ENCODE measurements around the gene KCTD13. TPM values are rescaled to one million over a fixed set of nuclear protein-coding genes. Genes with fewer than 3 reads are reported as not detected.
"Not testable (repeated sequence)": the region's sequence is repeated elsewhere in the genome, so short reads cannot be mapped to it uniquely, and the experiment has no call there.

Gene KCTD13
- total RNA-seq, 1 experiment from 2014 or later, result 18.3 TPM

DNA sequence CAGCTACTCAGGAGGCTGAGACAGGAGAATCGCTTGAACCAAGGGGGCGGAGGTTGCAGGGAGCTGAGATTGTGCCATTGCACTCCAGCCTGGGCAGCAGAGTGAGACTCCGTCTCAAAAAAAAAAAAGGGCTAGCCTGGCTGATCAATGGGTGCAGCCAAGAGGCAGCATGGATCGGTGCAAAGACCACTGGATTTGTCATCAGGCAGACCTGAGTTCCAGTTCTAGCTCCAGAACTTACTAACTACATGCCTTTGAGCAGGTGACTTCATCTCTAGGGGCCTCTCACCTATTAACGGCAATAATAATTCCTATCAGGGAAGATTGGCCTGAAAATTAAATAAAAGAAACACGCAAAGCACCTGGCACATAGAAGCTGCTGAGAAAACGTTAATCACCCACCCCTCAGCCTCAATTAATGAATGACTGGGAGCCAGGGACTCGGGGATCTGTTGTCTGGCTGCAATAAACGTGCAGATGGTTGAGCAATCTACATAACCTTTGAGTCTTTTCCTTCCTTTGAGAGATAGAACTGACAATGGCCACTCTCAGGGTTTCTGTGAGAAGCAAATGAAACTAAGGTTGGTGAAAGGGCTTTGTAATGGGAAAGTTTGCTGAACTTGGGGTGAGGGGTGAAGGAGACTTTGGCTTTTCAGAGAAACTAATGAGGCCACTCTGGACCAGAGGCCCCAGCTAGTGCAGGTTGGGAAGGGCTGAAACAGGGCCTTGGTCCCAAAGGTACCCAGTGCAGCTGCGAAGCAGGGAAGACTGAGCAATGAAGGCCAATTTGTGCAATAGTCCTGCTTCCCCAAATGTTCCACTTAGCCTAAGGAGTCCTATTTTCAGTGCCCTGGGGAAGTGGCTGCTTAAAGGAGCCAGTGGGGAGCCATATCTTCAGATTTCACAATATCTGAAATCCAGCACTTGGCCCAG lies 34.2 kb downstream of the KCTD13 start:
- no peaks in the 10 kb centered on the region for H3K4me1 ChIP-seq (ENCODE audit: insufficient read depth, low read length)
- H2AFZ ChIP-seq (ENCODE audit: low read length), result no peak overlapping the region
- Mint-ChIP-seq H3K27me3 (ENCODE audit: low read depth) (no peaks in the 10 kb centered on the region), H3K4me1 (peaks cover 3 to 4% of the 10 kb centered on the region in 2 experiments; a peak in 3 of 4 replicates), H3K27ac (peak overlapping the region in 1 of 3 experiments; percentile 69; a peak in 2 of 7 replicates), H3K4me3 (no peak overlapping the region), H3K36me3 (ENCODE audit: insufficient read depth in 1 of 3, low read depth in 3 of 3) (peaks cover 7 to 34% (median 27%) of the 10 kb centered on the region in 3 experiments; a peak in 6 of 7 replicates), H3K9me3 (no peaks in the 10 kb centered on the region; a peak in 1 of 5 replicates)
- H3K27me3 ChIP-seq (ENCODE audit: insufficient read depth, low read length), result no peaks in the 10 kb centered on the region
- no peak overlapping the region for H4K5ac ChIP-seq (ENCODE audit: insufficient read length, low read depth, low read length)
- no peak overlapping the region for H3K27ac ChIP-seq (ENCODE audit: insufficient read length, low read depth, low read length)
- no peak overlapping the region for H3K4me2 ChIP-seq (ENCODE audit: insufficient read depth, insufficient read length, low read length)
- no peak overlapping the region for H3K56ac ChIP-seq (ENCODE audit: insufficient read length, low read depth, low read length)
- H2BK12ac ChIP-seq (ENCODE audit: insufficient read length, low read depth, low read length), result no peak overlapping the region
- H3K4ac ChIP-seq (ENCODE audit: low read depth, low read length), result no peak overlapping the region
- no peaks in the 10 kb centered on the region for H3K9me3 ChIP-seq (ENCODE audit: control insufficient read depth, low read depth, low read length)
- no peaks in the 10 kb centered on the region for H3K79me1 ChIP-seq (ENCODE audit: insufficient read depth, low read depth, low read length, poor library complexity, severe bottlenecking)
- TF ChIP-seq, protein P1, sequence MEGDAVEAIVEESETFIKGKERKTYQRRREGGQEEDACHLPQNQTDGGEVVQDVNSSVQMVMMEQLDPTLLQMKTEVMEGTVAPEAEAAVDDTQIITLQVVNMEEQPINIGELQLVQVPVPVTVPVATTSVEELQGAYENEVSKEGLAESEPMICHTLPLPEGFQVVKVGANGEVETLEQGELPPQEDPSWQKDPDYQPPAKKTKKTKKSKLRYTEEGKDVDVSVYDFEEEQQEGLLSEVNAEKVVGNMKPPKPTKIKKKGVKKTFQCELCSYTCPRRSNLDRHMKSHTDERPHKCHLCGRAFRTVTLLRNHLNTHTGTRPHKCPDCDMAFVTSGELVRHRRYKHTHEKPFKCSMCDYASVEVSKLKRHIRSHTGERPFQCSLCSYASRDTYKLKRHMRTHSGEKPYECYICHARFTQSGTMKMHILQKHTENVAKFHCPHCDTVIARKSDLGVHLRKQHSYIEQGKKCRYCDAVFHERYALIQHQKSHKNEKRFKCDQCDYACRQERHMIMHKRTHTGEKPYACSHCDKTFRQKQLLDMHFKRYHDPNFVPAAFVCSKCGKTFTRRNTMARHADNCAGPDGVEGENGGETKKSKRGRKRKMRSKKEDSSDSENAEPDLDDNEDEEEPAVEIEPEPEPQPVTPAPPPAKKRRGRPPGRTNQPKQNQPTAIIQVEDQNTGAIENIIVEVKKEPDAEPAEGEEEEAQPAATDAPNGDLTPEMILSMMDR (conservative IDR thresholded peaks at IDR 0.05), result no peak
- H2BK15ac ChIP-seq (ENCODE audit: low read depth, low read length), result no peak overlapping the region
- WGBS (ENCODE audit: extremely low coverage, insufficient read length, low lambda C conversion rate), result no CpG with 5 or more reads among the region's 10 CpGs
- H3T11ph ChIP-seq (ENCODE audit: low read length), result no peak overlapping the region
- no peak overlapping the region for H3K9ac ChIP-seq (ENCODE audit: extremely low read depth, insufficient read length, low read length)
- H4K20me1 ChIP-seq (ENCODE audit: control insufficient read depth, insufficient read depth, insufficient read length), result no peaks in the 10 kb centered on the region
- H3K18ac ChIP-seq (ENCODE audit: insufficient read length, low read depth, low read length), result no peak overlapping the region
- H2BK120ac ChIP-seq (ENCODE audit: low read depth, low read length, poor library complexity, severe bottlenecking), result no peak overlapping the region
- H2BK5ac ChIP-seq (ENCODE audit: insufficient read length, low read length), result no peak overlapping the region
- no peak overlapping the region; the same call in 1 of the 2 replicates for H3K14ac ChIP-seq (ENCODE audit: insufficient read depth, low read length)
- no peak for DNase-seq
- H2AK5ac ChIP-seq (ENCODE audit: insufficient read length, low read length), result no peak overlapping the region
- H3K23ac ChIP-seq (ENCODE audit: insufficient read length, low read depth, low read length), result no peak overlapping the region
- no peak overlapping the region for H2BK20ac ChIP-seq (ENCODE audit: low read depth, low read length, poor library complexity, severe bottlenecking)
- no peaks in the 10 kb centered on the region for H3K79me2 ChIP-seq (ENCODE audit: insufficient read depth, low read length)
- no peak overlapping the region for H4K91ac ChIP-seq (ENCODE audit: insufficient read length, low read depth, low read length)
- H3K23me2 ChIP-seq (ENCODE audit: insufficient read length, low read depth, low read length, poor library complexity, severe bottlenecking), result no peaks in the 10 kb centered on the region
- H4K8ac ChIP-seq (replicated peaks; ENCODE audit: insufficient read length, low read depth, low read length), result no peak overlapping the region

DNA sequence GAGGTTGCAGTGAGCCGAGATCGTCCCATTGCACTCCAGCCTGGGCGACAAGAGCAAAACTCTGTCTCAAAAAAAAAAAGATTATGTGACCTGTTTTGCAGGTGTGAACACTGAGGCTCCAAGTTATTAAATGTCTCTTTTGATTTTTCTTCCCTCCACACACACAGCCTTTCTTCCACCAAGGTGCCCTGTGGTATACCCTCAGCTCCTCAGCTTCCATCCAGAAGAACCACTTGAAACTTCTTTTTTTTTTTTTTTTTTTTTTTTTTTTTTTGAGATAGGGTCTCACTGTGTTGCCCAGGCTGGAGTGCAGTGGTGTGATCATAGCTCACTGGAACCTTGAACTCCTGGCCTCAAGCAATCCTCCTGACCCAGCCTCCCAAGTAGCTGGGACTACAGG lies 36.7 kb downstream of the KCTD13 start:
- H3K23ac ChIP-seq (ENCODE audit: insufficient read length, low read depth, low read length); H3K79me2 ChIP-seq (ENCODE audit: insufficient read depth, low read length); H3K27me3 Mint-ChIP-seq (ENCODE audit: low read depth); H3K4ac ChIP-seq (ENCODE audit: low read depth, low read length); H2BK15ac ChIP-seq (ENCODE audit: low read depth, low read length); H3K14ac ChIP-seq (ENCODE audit: insufficient read depth, low read length); H3K79me1 ChIP-seq (ENCODE audit: insufficient read depth, low read depth, low read length, poor library complexity, severe bottlenecking); H3K4me1 ChIP-seq (ENCODE audit: insufficient read depth, low read length); H4K8ac ChIP-seq (replicated peaks; ENCODE audit: insufficient read length, low read depth, low read length); H3K4me1 Mint-ChIP-seq; H3K9ac ChIP-seq (ENCODE audit: extremely low read depth, insufficient read length, low read length); H4K91ac ChIP-seq (ENCODE audit: insufficient read length, low read depth, low read length); H3K4me3 Mint-ChIP-seq; H3K23me2 ChIP-seq (ENCODE audit: insufficient read length, low read depth, low read length, poor library complexity, severe bottlenecking); H3K27me3 ChIP-seq (ENCODE audit: insufficient read depth, low read length); H3K27ac ChIP-seq (ENCODE audit: insufficient read length, low read depth, low read length); DNase-seq; H2BK12ac ChIP-seq (ENCODE audit: insufficient read length, low read depth, low read length); H2BK5ac ChIP-seq (ENCODE audit: insufficient read length, low read length); H3K18ac ChIP-seq (ENCODE audit: insufficient read length, low read depth, low read length); H3T11ph ChIP-seq (ENCODE audit: low read length); H3K4me2 ChIP-seq (ENCODE audit: insufficient read depth, insufficient read length, low read length); H2AFZ ChIP-seq (ENCODE audit: low read length); H4K20me1 ChIP-seq (ENCODE audit: control insufficient read depth, insufficient read depth, insufficient read length); H2AK5ac ChIP-seq (ENCODE audit: insufficient read length, low read length); H3K27ac Mint-ChIP-seq; H3K56ac ChIP-seq (ENCODE audit: insufficient read length, low read depth, low read length); H3K9me3 ChIP-seq (ENCODE audit: control insufficient read depth, low read depth, low read length); H2BK120ac ChIP-seq (ENCODE audit: low read depth, low read length, poor library complexity, severe bottlenecking); H4K5ac ChIP-seq (ENCODE audit: insufficient read length, low read depth, low read length); H2BK20ac ChIP-seq (ENCODE audit: low read depth, low read length, poor library complexity, severe bottlenecking); H3K9me3 Mint-ChIP-seq: not testable (repeated sequence)
- WGBS (ENCODE audit: extremely low coverage, insufficient read length, low lambda C conversion rate), result no CpG with 5 or more reads among the region's 3 CpGs
- H3K36me3 Mint-ChIP-seq (ENCODE audit: insufficient read depth in 1 of 3, low read depth in 3 of 3), result peaks cover 10 to 31% (median 25%) of the 10 kb centered on the region in 3 experiments; a peak in 6 of 7 replicates

Data from H9 (cell line).